Testis (tissue), 3 donors: ENCODE measurements around the gene GID8. TPM values are rescaled to one million over a fixed set of nuclear protein-coding genes. Genes with fewer than 3 reads are reported as not detected.

Experiments
- DNase-seq: peaks from one replicate; pipeline ENCODE4 v3.0.0-alpha.2; 2019
- H3K27ac ChIP-seq, 2 donors: fragments of 200-600 bp; sonication (generic); one replicate each; pipeline ENCODE4 v1.5.1; 2019
- H3K27me3 ChIP-seq: fragments of 200-600 bp; sonication (generic); one replicate; pipeline ENCODE4 v1.5.1; 2019
- H3K36me3 ChIP-seq: fragments of 200-600 bp; sonication (generic); one replicate; pipeline ENCODE4 v1.5.1; 2017; ENCODE audit warnings: low read depth; ENCODE audit errors: missing control alignments
- H3K4me1 ChIP-seq: fragments of 200-600 bp; sonication (generic); one replicate; pipeline ENCODE4 v1.5.1; 2019
- H3K4me3 ChIP-seq, 2 donors: fragments of 200-600 bp; sonication (generic); one replicate each; pipeline ENCODE4 v1.5.1; 2017 to 2019
- H3K9me3 ChIP-seq: fragments of 200-600 bp; sonication (generic); one replicate; pipeline ENCODE4 v1.5.1; 2017
- POLR2A ChIP-seq: fragments of 450-650 bp; IDR thresholded peaks from one replicate; pipeline ENCODE4 v1.6.1; 2017; ENCODE audit warnings: antibody characterized with exemption, mild to moderate bottlenecking, moderate library complexity
- WGBS, 2 donors: methylation state at CpG; one replicate each; pipeline ENCODE4 v1.1.5; 2018; 5-methylcytosine and 5-hydroxymethylcytosine counted together
- intact Hi-C: fragments of 100-400 bp; cut with DNase I; formaldehyde crosslinking; loops from one replicate; pipeline ENCODE4 v1.15.1; 2023; ENCODE audit warnings: low total_unique reads
- polyA plus RNA-seq: library from polyadenylated mRNA; stranded (reverse); fragments of 350-450 nt; fragmentation: Illumina TruSeq; extraction: RNeasy Lipid Tissue Mini Kit (QIAGEN cat#74804); gene quantifications from one replicate; pipeline ENCODE4 v1.2.3, GENCODE V29; 2014; ENCODE audit warnings: low read depth, low replicate concordance; ENCODE audit not compliant: insufficient read depth
- total RNA-seq, 2 donors: library from RNA; depleted of rRNA; stranded (reverse); fragments of >200 nt; gene quantifications; one replicate each; pipeline ENCODE4 v1.2.3, GENCODE V29; 2016
- TF ChIP-seq, protein P1 (sequence below), 3 experiments: fragments of 450-650 bp in 2 of 3; fragments of 200-600 bp in 1 of 3; sonication (generic) in 1 of 3; IDR thresholded peaks; one replicate each; pipeline ENCODE4 v1.5.1; 2016 to 2019; ENCODE audit warnings: antibody characterized with exemption in 3 of 3, mild to moderate bottlenecking in 2 of 3, moderate library complexity in 1 of 3

GID8 gene
- total and polyA plus RNA-seq, 3 donors from 2014 or later, result 27.3 to 42.6 (median 41.9) TPM

DNA sequence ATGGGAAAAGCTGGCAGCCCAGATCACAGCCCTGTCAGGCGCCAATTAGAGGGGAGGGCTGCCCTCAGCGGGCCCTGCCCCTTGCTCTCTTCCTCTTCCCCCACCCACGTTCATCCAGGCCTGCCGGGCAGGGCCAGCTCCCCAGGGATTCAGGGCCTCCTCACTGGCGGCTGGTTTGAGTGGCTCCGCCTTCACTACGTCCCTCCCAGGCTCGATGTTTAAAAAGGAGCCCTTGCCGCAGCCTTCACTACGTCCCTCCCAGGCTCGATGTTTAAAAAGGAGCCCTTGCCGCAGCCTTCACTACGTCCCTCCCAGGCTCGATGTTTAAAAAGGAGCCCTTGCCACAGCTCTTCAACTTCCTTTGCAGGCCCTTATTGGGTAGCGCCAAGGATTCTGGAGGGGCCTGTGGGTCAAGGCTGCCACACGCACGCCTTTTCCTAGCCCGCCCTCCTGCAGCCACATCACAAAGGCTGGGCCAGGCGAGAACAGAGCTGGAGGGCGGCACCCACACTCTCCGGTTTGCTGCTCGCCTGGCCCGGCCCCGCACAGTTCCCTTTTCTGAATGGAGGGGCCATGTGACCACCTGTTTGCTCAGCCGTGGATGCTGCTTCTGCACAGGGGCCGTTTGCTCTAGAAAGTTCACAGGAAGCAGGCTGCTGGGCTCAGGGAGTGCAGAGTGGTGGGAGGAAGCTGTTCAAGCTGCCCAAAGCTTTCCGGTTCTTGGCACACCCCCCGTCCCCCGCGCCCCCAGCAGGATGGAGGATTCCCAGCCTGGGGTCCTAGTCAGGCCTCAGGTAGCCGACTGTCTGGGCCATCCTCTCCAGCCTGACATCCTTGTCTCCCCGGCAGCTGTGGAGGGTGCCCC is 16.1 kb downstream of the GID8 start:
- TF ChIP-seq POLR2A, result no peak
- TF ChIP-seq, protein P1, sequence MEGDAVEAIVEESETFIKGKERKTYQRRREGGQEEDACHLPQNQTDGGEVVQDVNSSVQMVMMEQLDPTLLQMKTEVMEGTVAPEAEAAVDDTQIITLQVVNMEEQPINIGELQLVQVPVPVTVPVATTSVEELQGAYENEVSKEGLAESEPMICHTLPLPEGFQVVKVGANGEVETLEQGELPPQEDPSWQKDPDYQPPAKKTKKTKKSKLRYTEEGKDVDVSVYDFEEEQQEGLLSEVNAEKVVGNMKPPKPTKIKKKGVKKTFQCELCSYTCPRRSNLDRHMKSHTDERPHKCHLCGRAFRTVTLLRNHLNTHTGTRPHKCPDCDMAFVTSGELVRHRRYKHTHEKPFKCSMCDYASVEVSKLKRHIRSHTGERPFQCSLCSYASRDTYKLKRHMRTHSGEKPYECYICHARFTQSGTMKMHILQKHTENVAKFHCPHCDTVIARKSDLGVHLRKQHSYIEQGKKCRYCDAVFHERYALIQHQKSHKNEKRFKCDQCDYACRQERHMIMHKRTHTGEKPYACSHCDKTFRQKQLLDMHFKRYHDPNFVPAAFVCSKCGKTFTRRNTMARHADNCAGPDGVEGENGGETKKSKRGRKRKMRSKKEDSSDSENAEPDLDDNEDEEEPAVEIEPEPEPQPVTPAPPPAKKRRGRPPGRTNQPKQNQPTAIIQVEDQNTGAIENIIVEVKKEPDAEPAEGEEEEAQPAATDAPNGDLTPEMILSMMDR (IDR thresholded peaks at IDR 0.05), result no peak
- H3K36me3 ChIP-seq, result no peaks in the 10 kb centered on the region
- DNase-seq, result peak; percentile 85
- H3K4me3 ChIP-seq, result no peak overlapping the region
- intact Hi-C loops, result no loop called here
- 24 to 35% methylated on average over 21 to 32 of the region's 32 CpGs for WGBS, 2 donors
- peak overlapping the region; percentile 76 to 90 for H3K27ac ChIP-seq
- no peaks in the 10 kb centered on the region for H3K9me3 ChIP-seq
- H3K27me3 ChIP-seq, result no peaks in the 10 kb centered on the region
- peaks cover 30% of the 10 kb centered on the region for H3K4me1 ChIP-seq

DNA sequence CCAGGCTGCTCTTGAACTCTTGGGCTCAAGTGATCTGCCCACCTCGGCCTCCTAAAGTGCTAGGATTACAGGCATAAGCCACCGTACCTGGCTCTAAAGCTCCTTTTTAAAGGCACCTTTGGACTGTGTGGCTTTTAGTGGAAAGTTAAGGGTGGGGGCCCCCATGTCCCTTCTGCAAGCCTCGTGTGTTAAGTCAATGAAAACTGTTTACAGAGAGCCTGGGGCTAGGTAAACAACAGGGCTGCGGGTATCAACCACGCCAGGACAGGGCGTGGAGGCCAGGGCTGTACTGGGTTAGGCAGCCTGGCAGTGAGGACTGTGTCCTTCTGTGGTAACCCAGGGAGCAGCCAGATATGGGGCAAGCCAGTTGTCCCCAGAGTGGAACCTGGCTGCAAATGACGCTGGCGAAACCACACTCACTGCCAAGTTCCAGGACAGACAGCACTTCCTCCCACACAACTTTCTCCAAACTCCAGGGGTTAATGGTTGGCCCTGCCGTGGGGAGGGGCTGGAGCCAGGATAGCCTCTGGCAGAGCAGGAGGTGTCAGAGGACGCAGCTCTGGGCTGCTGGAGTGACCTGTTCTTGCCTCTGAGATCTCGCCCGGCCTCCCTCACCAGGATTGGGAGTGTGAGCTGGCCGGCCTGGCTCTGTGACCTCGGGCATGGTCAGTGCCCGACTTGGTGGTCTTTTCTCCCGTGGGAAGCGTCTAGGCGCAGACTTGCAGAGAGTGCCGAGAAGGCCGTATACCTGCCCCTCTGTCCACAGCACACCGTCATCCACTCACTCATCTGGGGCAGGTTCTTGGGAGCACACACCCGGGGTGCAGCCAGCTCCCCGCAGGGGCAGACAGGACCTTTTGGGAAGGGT is 17.8 kb downstream of the GID8 start:
- intact Hi-C loops, result no loop called here
- no peak for DNase-seq
- no peak overlapping the region for H3K4me3 ChIP-seq
- no peak overlapping the region for H3K27ac ChIP-seq
- TF ChIP-seq, protein P1 (IDR thresholded peaks at IDR 0.05), result no peak
- no peak for TF ChIP-seq POLR2A
- H3K36me3 ChIP-seq, result no peaks in the 10 kb centered on the region
- 67 to 71% methylated on average over 13 to 23 of the region's 23 CpGs for WGBS, 2 donors
- H3K9me3 ChIP-seq, result no peaks in the 10 kb centered on the region
- no peaks in the 10 kb centered on the region for H3K27me3 ChIP-seq
- peaks cover 30% of the 10 kb centered on the region for H3K4me1 ChIP-seq

DNA sequence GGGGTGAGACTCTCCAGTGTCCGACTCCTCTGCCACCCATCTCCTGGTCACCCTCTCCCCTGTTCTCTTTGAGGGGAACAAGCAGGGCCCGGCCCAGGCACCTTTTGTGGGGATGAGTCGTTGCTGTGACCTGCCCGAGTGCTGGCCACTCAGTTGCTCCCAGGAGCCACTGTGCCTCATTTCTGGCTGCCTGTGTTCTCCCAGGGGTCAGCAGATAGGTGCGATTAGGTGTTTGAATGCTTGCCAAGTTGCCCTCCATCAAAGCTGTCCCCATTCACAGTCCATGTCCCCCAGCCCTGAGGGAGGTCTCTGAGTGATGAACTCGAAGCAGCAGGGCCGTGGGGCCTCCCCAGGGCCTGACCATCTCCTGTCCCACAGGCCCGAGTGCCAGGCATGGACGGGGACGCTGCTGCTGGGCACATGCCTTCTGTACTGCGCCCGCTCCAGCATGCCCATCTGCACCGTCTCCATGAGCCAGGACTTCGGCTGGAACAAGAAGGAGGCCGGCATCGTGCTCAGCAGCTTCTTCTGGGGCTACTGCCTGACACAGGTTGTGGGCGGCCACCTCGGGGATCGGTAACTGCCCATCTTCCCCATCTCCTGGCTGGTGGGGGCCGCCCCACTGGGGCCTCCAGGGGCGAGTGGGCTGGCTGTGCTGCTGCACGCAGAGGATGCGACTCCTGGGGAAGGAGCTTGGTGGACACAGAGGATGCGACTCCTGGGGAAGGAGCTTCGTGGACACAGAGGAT is 18.6 kb downstream of the GID8 start:
- H3K4me3 ChIP-seq, result no peak overlapping the region
- WGBS, 2 donors, result 91 to 95% methylated on average over 24 to 25 of the region's 25 CpGs
- DNase-seq, result no peak
- intact Hi-C loops, result no loop called here
- H3K27ac ChIP-seq, result no peak overlapping the region
- TF ChIP-seq, protein P1 (IDR thresholded peaks at IDR 0.05), result no peak
- no peak for TF ChIP-seq POLR2A
- no peaks in the 10 kb centered on the region for H3K9me3 ChIP-seq
- H3K4me1 ChIP-seq, result peaks cover 30% of the 10 kb centered on the region
- no peaks in the 10 kb centered on the region for H3K27me3 ChIP-seq
- H3K36me3 ChIP-seq, result no peaks in the 10 kb centered on the region

DNA sequence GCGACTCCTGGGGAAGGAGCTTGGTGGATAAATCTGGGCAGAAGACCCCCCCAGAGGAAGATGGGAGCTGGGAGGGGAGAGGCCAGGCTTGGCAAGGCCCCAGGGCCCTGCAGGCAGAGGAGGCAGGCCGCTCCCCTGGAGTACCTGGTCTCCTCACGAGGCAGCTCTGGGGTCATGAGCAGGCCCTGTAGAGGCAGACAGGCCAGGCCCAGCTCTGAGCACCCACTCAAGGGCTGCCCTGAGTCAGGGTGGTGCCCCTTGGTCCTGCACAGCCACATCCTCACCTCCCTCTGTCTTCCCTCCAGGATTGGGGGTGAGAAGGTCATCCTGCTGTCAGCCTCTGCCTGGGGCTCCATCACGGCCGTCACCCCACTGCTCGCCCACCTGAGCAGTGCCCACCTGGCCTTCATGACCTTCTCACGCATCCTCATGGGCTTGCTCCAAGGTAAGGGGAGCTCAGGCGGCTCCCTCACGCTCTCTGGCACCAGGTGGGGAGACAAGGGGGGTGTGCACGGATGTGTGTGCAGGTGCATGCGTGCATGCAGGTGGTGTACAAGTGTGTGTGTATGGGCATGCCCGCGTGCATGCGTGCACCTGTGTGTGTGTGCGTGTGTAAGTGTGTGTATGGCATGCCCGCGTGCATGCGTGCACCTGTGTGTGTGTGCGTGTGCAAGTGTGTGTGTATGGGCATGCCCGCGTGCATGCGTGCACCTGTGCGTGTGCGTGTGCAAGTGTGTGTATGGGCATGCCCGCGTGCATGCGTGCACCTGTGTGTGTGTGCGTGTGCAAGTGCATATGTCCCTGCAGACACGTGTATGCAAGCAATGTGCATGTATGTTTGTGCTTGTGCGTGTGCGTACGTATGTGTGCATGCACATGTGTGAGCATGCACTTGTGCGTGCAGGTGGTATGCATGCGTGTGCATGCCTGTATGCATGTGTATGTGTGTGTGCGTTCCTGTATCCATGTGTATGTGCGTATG is 19.5 kb downstream of the GID8 start:
- no peaks in the 10 kb centered on the region for H3K36me3 ChIP-seq
- H3K4me3 ChIP-seq, result no peak overlapping the region
- intact Hi-C loops, result no loop called here
- no peaks in the 10 kb centered on the region for H3K27me3 ChIP-seq
- H3K27ac ChIP-seq, result no peak overlapping the region
- 84 to 88% methylated on average over 24 to 36 of the region's 36 CpGs for WGBS, 2 donors
- H3K9me3 ChIP-seq, result no peaks in the 10 kb centered on the region
- no peak for TF ChIP-seq POLR2A
- TF ChIP-seq, protein P1 (IDR thresholded peaks at IDR 0.05), result no peak
- DNase-seq, result no peak
- H3K4me1 ChIP-seq, result peaks cover 26% of the 10 kb centered on the region
